Measurements from ENCODE around the gene EXOC3L1. TPM values are rescaled to one million over a fixed set of nuclear protein-coding genes. Genes with fewer than 3 reads are reported as not detected.

Gene EXOC3L1
- total RNA-seq, 2 donors from 2014 or later = 0.68 to 1.5 TPM

GRCh38 chr16:67236563-67237395 is 46.8 kb upstream of the EXOC3L1 start:
- no peak for DNase-seq (ENCODE audit: low spot score)
- Histone ChIP-seq H3K27me3 (replicated peaks; ENCODE audit: insufficient read depth) (no peaks in the 10 kb centered on the region), H3K27ac (no peak overlapping the region), H3K36me3 (peaks cover 41% of the 10 kb centered on the region), H3K4me3 (no peak overlapping the region), H3K9me3 (no peaks in the 10 kb centered on the region), H3K4me1 (ENCODE audit: control insufficient read depth in 1 of 2, low read depth in 2 of 2) (peaks cover 11 to 19% of the 10 kb centered on the region in 2 donors)
- TF ChIP-seq CTCF (IDR thresholded peaks at IDR 0.05) = no peak
- no peak for ATAC-seq (ENCODE audit: insufficient number of reproducible peaks, low FRiP score, low read depth)

DNA sequence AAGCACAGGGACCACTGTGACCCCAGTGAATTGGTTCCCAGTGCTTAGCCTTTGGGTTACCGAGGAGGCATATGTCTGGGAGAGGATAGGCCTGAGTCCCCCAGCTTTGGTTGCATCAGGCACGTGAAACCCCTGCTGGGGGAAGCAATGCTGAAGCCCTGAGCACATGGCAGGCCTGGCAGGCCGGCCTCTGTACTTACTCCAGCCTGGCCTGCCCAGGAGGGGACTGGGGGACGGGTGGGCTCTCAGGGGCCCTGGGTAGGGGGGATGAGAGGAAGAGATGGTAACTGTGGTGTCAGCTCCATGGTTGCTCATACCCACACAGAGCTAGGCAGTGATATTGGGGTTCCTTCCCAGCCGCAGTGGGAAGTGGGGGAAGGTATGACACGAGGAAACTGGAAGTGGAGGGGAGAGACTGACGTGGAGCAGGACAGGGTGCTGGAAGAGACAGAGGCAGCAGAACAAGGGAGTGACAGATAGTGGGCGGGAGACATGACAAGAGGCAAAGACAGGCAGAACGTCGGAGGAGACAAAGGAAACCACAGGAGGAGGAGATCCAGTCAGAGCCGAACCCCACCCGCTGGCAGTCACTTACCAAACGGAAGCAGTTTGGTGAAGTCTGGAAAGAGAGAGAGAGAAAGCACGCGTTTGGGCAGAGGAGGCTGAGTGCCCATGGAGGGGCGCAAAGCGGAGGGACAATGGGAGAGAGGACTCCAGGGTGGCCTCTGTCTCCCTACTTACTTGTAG is 46.1 kb upstream of the EXOC3L1 start:
- H3K27me3 ChIP-seq (replicated peaks; ENCODE audit: insufficient read depth) = no peaks in the 10 kb centered on the region
- DNase-seq (ENCODE audit: low spot score) = no peak
- peaks cover 4 to 11% of the 10 kb centered on the region in 2 donors for H3K4me1 ChIP-seq (ENCODE audit: control insufficient read depth in 1 of 2, low read depth in 2 of 2)
- no peak overlapping the region for H3K27ac ChIP-seq
- TF ChIP-seq CTCF (IDR thresholded peaks at IDR 0.05) = no peak
- H3K9me3 ChIP-seq = no peaks in the 10 kb centered on the region
- peaks cover 48% of the 10 kb centered on the region for H3K36me3 ChIP-seq
- no peak for ATAC-seq (ENCODE audit: insufficient number of reproducible peaks, low FRiP score, low read depth)
- H3K4me3 ChIP-seq = no peak overlapping the region

DNA sequence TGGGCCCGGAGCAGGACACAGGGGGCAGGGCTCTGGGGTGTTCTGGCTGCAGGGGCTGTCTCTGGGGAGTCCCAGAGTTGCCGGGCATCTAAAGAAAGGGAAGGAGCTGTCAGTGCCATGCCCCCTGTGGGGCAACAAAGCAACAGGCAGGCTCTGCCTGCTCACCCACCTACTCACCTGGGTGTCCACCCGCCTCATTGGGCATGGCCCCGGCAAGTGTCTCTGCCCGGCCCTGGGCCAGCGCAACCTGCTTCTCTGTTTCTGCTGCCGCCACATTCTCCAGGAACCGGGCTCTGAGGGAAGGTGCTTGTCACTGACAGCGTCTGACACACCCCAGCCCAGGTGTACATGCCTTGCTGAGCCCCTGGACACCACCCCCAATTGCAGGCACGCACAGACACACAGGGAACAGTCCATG is 44.3 kb upstream of the EXOC3L1 start:
- Histone ChIP-seq H3K4me3 (no peak overlapping the region), H3K4me1 (ENCODE audit: control insufficient read depth in 1 of 2, low read depth in 2 of 2) (no peaks in the 10 kb centered on the region), H3K9me3 (no peaks in the 10 kb centered on the region), H3K27me3 (replicated peaks; ENCODE audit: insufficient read depth) (no peaks in the 10 kb centered on the region), H3K27ac (no peak overlapping the region), H3K36me3 (peaks cover 66% of the 10 kb centered on the region)
- no peak for TF ChIP-seq CTCF (IDR thresholded peaks at IDR 0.05)
- ATAC-seq (ENCODE audit: insufficient number of reproducible peaks, low FRiP score, low read depth) (no peak), DNase-seq (ENCODE audit: low spot score) (no peak)

DNA sequence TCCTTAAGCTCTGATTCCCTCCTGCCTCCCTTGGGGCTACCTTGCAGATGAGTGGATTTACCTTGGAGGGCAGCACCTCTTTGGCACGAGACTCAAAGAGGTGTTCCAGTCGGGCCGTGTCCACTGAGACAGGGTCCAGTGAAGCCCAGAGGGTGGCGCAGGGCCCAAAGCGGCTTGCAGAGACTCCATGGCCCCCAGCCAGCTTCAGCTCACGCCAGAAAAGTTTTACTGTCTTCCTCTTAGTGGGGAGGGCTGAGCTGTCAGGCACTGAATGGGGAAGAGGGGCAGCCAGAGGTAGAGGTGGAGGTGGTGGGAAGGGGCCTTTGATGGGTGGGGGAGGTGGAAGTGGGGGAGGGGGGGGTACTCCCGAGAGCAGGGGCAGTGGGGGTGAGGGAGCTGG is 43.7 kb upstream of the EXOC3L1 start:
- peaks cover 66% of the 10 kb centered on the region for H3K36me3 ChIP-seq
- ATAC-seq (ENCODE audit: insufficient number of reproducible peaks, low FRiP score, low read depth) = no peak
- no peak for TF ChIP-seq CTCF (IDR thresholded peaks at IDR 0.05)

More for the DNA sequence above, 43.7 kb upstream of the EXOC3L1 start:
- no peaks in the 10 kb centered on the region for H3K9me3 ChIP-seq
- DNase-seq (ENCODE audit: low spot score) = no peak
- no peaks in the 10 kb centered on the region for H3K4me1 ChIP-seq (ENCODE audit: control insufficient read depth in 1 of 2, low read depth in 2 of 2)
- H3K27me3 ChIP-seq (replicated peaks; ENCODE audit: insufficient read depth) = no peaks in the 10 kb centered on the region
- no peak overlapping the region for H3K4me3 ChIP-seq
- no peak overlapping the region for H3K27ac ChIP-seq
